PC-3 (cell line): ENCODE data around the gene SOBP. TPM values are rescaled to one million over a fixed set of nuclear protein-coding genes. Genes with fewer than 3 reads are reported as not detected.

ENCODE experiments used
- ATAC-seq: fragments of 200-7000 bp; cut with Tn5 transposase; 2 replicates; pipeline ENCODE4 v1.9.1; 2020; ENCODE audit warnings: mild to moderate bottlenecking, moderate library complexity
- BruUV-seq: library from RNA; stranded (reverse); fragments of 400-500 nt; replicated peaks from 2 replicates; lab custom pipeline; 2021; lab: Mats Ljungman, UMichigan
- CTCF ChIA-PET: fragments of 300-600 bp; sonication (Branson Sonifier 250); formaldehyde crosslinking; loops from one replicate; lab custom pipeline; 2022; ENCODE audit warnings: antibody characterized with exemption; lab: Charles Lee
- POLR2A ChIA-PET: fragments of 300-600 bp; sonication (Branson Sonifier 250); formaldehyde crosslinking; loops from one replicate; lab custom pipeline; 2022; ENCODE audit warnings: antibody characterized with exemption; ENCODE audit not compliant: unreplicated experiment; lab: Charles Lee
- DNase-seq: peaks from one replicate; pipeline ENCODE4 v3.0.0-alpha.2; 2015
- H2AFZ ChIP-seq: fragments of 300-600 bp; sonication (generic); 2 replicates; pipeline ENCODE4 v1.6.0; 2016; ENCODE audit warnings: antibody characterized with exemption, low read length
- H3F3A ChIP-seq: fragments of 300-600 bp; sonication (generic); one replicate; pipeline ENCODE4 v1.6.0; 2017; ENCODE audit warnings: antibody characterized with exemption, low read length, control low read depth, mild to moderate bottlenecking; ENCODE audit not compliant: unreplicated experiment
- H3K27ac ChIP-seq: fragments of 300-600 bp; sonication (generic); 2 replicates; pipeline ENCODE4 v1.5.1; 2016; ENCODE audit warnings: mild to moderate bottlenecking, low read length
- H3K27me3 ChIP-seq: fragments of 300-600 bp; sonication (generic); 2 replicates; pipeline ENCODE4 v1.6.1; 2016; ENCODE audit warnings: low read length, mixed read lengths
- H3K36me3 ChIP-seq: fragments of 300-600 bp; sonication (generic); 2 replicates; pipeline ENCODE4 v1.6.1; 2016; ENCODE audit warnings: low read depth, mixed run types, low read length, mixed read lengths
- H3K4me1 ChIP-seq: fragments of 300-600 bp; sonication (generic); 2 replicates; pipeline ENCODE4 v1.5.1; 2016; ENCODE audit warnings: low read length; ENCODE audit not compliant: insufficient read depth
- H3K4me2 ChIP-seq: fragments of 300-600 bp; sonication (generic); 2 replicates; pipeline ENCODE4 v1.6.0; 2016; ENCODE audit warnings: low read length
- H3K4me3 ChIP-seq: fragments of 300-600 bp; sonication (generic); 2 replicates; pipeline ENCODE4 v1.5.1; 2016; ENCODE audit warnings: mild to moderate bottlenecking, low read length, mixed read lengths
- H3K79me2 ChIP-seq: fragments of 300-600 bp; sonication (generic); 2 replicates; pipeline ENCODE4 v1.6.1; 2017; ENCODE audit warnings: low read length, mixed read lengths
- H3K9ac ChIP-seq: fragments of 300-600 bp; sonication (generic); 2 replicates; pipeline ENCODE4 v1.6.0; 2016; ENCODE audit warnings: mild to moderate bottlenecking, low read length
- H3K9me2 ChIP-seq: fragments of 300-600 bp; sonication (generic); replicated peaks from 2 replicates; pipeline ENCODE4 v1.6.1; 2016; ENCODE audit warnings: mixed run types, low read length, mixed read lengths
- H3K9me3 ChIP-seq: fragments of 300-600 bp; sonication (generic); 2 replicates; pipeline ENCODE4 v1.6.1; 2016; ENCODE audit warnings: low read length, mixed read lengths
- H4K20me1 ChIP-seq: fragments of 300-600 bp; sonication (generic); 2 replicates; pipeline ENCODE4 v1.6.1; 2016; ENCODE audit warnings: low read length, mixed read lengths
- CTCF ChIP-seq: fragments of 300-600 bp; sonication (generic); conservative IDR thresholded peaks from 2 replicates; pipeline ENCODE4 v1.5.1; 2017; ENCODE audit warnings: antibody characterized with exemption, low read depth, mild to moderate bottlenecking, low read length
- EZH2 ChIP-seq: fragments of 300-600 bp; sonication (generic); IDR thresholded peaks from one replicate; pipeline ENCODE4 v1.6.1; 2017; ENCODE audit warnings: antibody characterized with exemption, mild to moderate bottlenecking, low read length; ENCODE audit not compliant: unreplicated experiment
- EZH2phosphoT487 ChIP-seq: fragments of 300-600 bp; sonication (generic); IDR thresholded peaks from 2 replicates; pipeline ENCODE4 v1.6.1; 2018; ENCODE audit warnings: mild to moderate bottlenecking, antibody characterized with exemption, low read length, borderline replicate concordance
- intact Hi-C: fragments of 100-400 bp; cut with micrococcal nuclease; formaldehyde crosslinking; loops from 2 replicates; pipeline ENCODE4 v1.9.0; 2023
- total RNA-seq: library from RNA; depleted of rRNA; stranded (reverse); fragments of >200 nt; gene quantifications from 2 replicates; pipeline ENCODE4 v1.2.3, GENCODE V29; 2014

The SOBP gene
- total RNA-seq, 1 experiment from 2014 or later, result 0.15 TPM

- intact Hi-C loops, result no loop called here
- no peak for ATAC-seq
- Histone ChIP-seq H3K9me3 (no peaks in the 10 kb centered on the region), H3K27ac (no peak overlapping the region), H4K20me1 (no peaks in the 10 kb centered on the region), H3K4me3 (no peak overlapping the region), H3K4me2 (no peak overlapping the region), H3F3A (no peaks in the 10 kb centered on the region), H3K9me2 (no peaks in the 10 kb centered on the region), H3K36me3 (no peaks in the 10 kb centered on the region), H3K27me3 (peaks cover 42% of the 10 kb centered on the region), H3K4me1 (no peaks in the 10 kb centered on the region), H2AFZ (no peak overlapping the region), H3K79me2 (no peaks in the 10 kb centered on the region), H3K9ac (no peak overlapping the region)
- TF ChIP-seq EZH2, result no peak
- no peak for TF ChIP-seq EZH2phosphoT487
- no peak for TF ChIP-seq CTCF
- no TSS peak for BruUV-seq
- POLR2A ChIA-PET, result no interaction called here
- DNase-seq, result no peak
- CTCF ChIA-PET, result no interaction called here
Observed at GRCh38 chr6:107495971-107496370, 6.1 kb downstream of the SOBP start.

GRCh38 chr6:107496892-107497684 lies 7.2 kb downstream of the SOBP start:
- Histone ChIP-seq H3K4me1 (no peaks in the 10 kb centered on the region), H2AFZ (no peak overlapping the region), H3K27ac (no peak overlapping the region), H3K36me3 (no peaks in the 10 kb centered on the region), H3K9me2 (no peaks in the 10 kb centered on the region), H3K9me3 (no peaks in the 10 kb centered on the region), H3K4me3 (no peak overlapping the region), H3K4me2 (no peak overlapping the region), H3K27me3 (peaks cover 38% of the 10 kb centered on the region), H3K9ac (no peak overlapping the region), H3F3A (no peaks in the 10 kb centered on the region), H4K20me1 (no peaks in the 10 kb centered on the region), H3K79me2 (no peaks in the 10 kb centered on the region)
- BruUV-seq, result no TSS peak
- intact Hi-C loops, result no loop called here
- no peak for ATAC-seq
- DNase-seq, result no peak
- ChIA-PET POLR2A (no interaction called here), CTCF (no interaction called here)
- TF ChIP-seq CTCF (no peak), EZH2phosphoT487 (no peak), EZH2 (no peak)
